Neural progenitor cell (in vitro differentiated cells): ENCODE data around the gene DNMT3B.

Experiments used
- CTCF ChIP-seq: fragments of 200-600 bp; sonication (generic); IDR thresholded peaks from 2 replicates; pipeline ENCODE4 v1.5.1; 2017; ENCODE audit warnings: antibody characterized with exemption, mild to moderate bottlenecking
- EZH2 ChIP-seq: fragments of 200-600 bp; sonication (generic); IDR thresholded peaks from 2 replicates; pipeline ENCODE4 v1.6.1; 2017; ENCODE audit warnings: antibody characterized with exemption, mild to moderate bottlenecking, moderate library complexity
- EZH2phosphoT487 ChIP-seq: fragments of 200-600 bp; sonication (generic); IDR thresholded peaks from 2 replicates; pipeline ENCODE4 v1.6.1; 2017; ENCODE audit warnings: antibody characterized with exemption

- TF ChIP-seq CTCF (no peak), EZH2 (no peak), EZH2phosphoT487 (no peak)
These were observed 12.1 kb upstream of the DNMT3B start for GRCh38 chr20:32749914-32750637.
